Measurements from ENCODE around the gene BTBD9. TPM values are rescaled to one million over a fixed set of nuclear protein-coding genes. Genes with fewer than 3 reads are reported as not detected.

The BTBD9 gene
- total RNA-seq, 2 experiments from 2014 or later: 6.2 to 6.4 TPM

DNA sequence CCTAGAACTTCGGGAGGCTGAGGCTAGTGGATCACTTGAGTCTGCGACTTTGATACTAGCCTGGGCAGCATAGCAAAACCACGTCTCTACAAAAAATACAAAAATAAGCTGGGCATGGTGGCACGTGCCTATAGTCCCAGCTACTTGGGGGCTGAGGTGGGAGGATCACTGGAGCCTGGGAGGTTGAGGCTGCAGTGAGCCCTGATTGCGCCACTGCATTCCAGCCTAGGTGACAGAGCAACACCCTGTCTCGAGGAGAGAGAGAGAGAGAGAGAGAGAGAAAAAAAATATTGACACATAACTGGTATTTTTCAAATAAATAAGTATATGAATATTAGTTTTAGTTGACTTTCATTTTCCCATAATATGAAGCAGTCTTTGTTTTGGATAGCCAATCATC is 222.2 kb downstream of the BTBD9 start:
- TF ChIP-seq, protein P1, sequence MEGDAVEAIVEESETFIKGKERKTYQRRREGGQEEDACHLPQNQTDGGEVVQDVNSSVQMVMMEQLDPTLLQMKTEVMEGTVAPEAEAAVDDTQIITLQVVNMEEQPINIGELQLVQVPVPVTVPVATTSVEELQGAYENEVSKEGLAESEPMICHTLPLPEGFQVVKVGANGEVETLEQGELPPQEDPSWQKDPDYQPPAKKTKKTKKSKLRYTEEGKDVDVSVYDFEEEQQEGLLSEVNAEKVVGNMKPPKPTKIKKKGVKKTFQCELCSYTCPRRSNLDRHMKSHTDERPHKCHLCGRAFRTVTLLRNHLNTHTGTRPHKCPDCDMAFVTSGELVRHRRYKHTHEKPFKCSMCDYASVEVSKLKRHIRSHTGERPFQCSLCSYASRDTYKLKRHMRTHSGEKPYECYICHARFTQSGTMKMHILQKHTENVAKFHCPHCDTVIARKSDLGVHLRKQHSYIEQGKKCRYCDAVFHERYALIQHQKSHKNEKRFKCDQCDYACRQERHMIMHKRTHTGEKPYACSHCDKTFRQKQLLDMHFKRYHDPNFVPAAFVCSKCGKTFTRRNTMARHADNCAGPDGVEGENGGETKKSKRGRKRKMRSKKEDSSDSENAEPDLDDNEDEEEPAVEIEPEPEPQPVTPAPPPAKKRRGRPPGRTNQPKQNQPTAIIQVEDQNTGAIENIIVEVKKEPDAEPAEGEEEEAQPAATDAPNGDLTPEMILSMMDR (IDR thresholded peaks at IDR 0.05): no peak
- Mint-ChIP-seq H3K9me3 (no peaks in the 10 kb centered on the region), H3K36me3 (ENCODE audit: low read depth) (no peaks in the 10 kb centered on the region), H3K27me3 (no peaks in the 10 kb centered on the region), H3K4me3 (no peak overlapping the region), H3K27ac (no peak overlapping the region), H3K4me1 (ENCODE audit: low read depth) (peaks cover 6% of the 10 kb centered on the region)
- DNase-seq (no peak), ATAC-seq (no peak)
- CTCF ChIA-PET: no interaction called here
- POLR2A ChIA-PET: no interaction called here
- intact Hi-C loops (cut with micrococcal nuclease): no loop called here

DNA sequence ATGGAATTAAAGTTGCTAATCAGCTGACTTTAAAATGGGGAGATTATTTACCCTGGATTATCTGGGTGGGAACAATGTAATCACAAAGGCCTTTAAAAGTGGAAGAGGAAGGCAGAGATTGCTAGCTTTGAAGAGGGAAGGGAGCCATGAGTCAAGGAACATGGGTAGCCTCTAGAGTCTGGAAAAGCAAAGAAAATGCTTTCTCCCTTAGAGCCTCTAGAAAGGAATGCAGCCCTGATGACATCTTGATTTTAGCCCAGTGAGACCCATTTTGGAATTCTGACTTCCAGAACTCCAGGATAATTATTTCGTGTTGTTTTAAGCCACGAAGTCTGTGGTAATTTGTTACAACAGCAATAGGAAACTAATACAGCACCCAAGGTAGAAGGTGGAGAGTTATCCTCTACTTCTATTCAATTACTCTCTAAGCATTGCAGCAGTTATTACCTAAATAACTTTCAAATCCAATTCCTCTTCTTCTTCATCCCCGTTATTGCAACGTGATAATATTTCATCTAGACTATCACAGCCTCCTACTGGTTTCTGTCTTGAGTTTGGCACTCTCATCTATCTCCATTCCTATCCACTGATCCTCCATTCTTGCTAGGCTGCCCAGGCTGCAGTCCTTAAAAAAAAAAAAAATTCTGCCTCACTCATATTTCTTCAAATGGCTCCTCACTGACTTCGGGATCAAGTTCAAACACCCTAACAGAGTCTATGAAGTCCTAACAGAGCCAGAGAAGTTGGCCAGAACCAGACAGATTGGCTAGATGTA is 224.3 kb downstream of the BTBD9 start:
- Mint-ChIP-seq H3K4me1 (ENCODE audit: low read depth) (peaks cover 6% of the 10 kb centered on the region), H3K27ac (no peak overlapping the region), H3K4me3 (no peak overlapping the region), H3K36me3 (ENCODE audit: low read depth) (no peaks in the 10 kb centered on the region), H3K9me3 (no peaks in the 10 kb centered on the region), H3K27me3 (no peaks in the 10 kb centered on the region)
- TF ChIP-seq, protein P1 (IDR thresholded peaks at IDR 0.05): no peak
- CTCF ChIA-PET: interaction anchor here (0.7 kb wide), 1 partner anchor 24 kb away, joined by 4 read pairs; no protein-coding TSS in a partner anchor
- POLR2A ChIA-PET: no interaction called here
- ATAC-seq: no peak
- intact Hi-C loops (cut with micrococcal nuclease): no loop called here
- no peak for DNase-seq

DNA sequence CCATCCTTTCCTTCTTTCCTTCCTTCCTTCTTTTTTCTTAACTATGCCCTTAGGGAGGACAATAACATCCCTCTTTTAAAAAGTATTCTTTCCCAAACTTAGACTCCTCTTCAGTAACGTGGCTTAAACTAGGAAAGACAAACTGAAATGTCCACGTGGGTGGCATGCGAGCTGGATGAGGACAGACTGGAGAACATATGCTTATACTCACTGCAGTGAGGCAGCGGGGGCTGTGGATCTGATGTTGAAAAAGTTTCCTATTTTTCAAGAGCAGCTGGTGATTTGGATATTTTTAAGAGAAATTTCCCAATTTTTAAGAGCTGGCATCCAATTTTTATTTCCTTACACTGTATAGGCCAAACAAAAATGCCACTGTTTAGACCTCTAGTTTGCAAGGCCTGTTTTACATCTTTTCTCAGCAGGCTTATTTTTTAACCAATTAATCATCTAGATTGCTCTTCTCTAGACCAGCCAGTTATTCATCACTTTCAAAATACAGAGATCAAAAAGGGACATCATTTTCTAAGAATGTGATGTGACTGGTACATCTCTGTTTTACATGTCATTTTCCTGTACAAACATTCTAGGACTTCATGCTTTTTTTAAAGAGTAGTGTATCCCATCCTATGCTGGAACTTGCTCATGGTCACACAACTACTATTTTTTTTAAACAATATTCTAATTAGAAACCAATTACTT is 226.5 kb downstream of the BTBD9 start:
- no peak overlapping the region for H3K27ac Mint-ChIP-seq
- POLR2A ChIA-PET: no interaction called here
- no peaks in the 10 kb centered on the region for H3K9me3 Mint-ChIP-seq
- no peak overlapping the region for H3K4me3 Mint-ChIP-seq
- no peaks in the 10 kb centered on the region for H3K36me3 Mint-ChIP-seq (ENCODE audit: low read depth)
- ATAC-seq: peak; percentile 60
- H3K27me3 Mint-ChIP-seq: no peaks in the 10 kb centered on the region
- DNase-seq: no peak
- TF ChIP-seq, protein P1 (IDR thresholded peaks at IDR 0.05): no peak
- intact Hi-C loops (cut with micrococcal nuclease): no loop called here
- CTCF ChIA-PET: no interaction called here
- H3K4me1 Mint-ChIP-seq (ENCODE audit: low read depth): peaks cover 6% of the 10 kb centered on the region

GRCh38 chr6:38407192-38407591 is 232.5 kb downstream of the BTBD9 start:
- H3K4me1 Mint-ChIP-seq (ENCODE audit: low read depth): peaks cover 14% of the 10 kb centered on the region
- ChIA-PET POLR2A (no interaction called here), CTCF (no interaction called here)
- H3K27ac Mint-ChIP-seq: no peak overlapping the region
- H3K4me3 Mint-ChIP-seq: no peak overlapping the region
- ATAC-seq: no peak
- intact Hi-C loops (cut with micrococcal nuclease): no loop called here
- no peaks in the 10 kb centered on the region for H3K9me3 Mint-ChIP-seq
- DNase-seq: no peak
- H3K27me3 Mint-ChIP-seq: no peaks in the 10 kb centered on the region
- H3K36me3 Mint-ChIP-seq (ENCODE audit: low read depth): no peaks in the 10 kb centered on the region
- TF ChIP-seq, protein P1 (IDR thresholded peaks at IDR 0.05): no peak

DNA sequence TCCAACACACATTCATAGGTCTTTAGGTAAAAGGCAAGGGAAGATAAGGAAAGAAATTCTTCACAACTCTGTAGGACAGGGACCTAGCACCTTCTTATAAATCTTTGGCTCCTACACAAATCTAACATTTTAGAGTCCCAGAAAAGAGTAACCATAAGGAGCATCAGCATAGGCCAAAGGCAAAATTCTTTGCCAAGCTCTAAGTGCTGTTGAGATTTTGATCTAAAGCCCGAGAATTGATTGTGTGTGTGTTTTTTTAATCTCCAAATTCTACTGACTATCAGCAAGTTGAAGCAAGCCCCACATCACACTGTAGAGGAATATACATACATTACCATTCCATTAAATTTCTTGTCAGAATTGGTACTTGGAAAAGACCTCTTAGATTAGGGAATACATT is 233.6 kb downstream of the BTBD9 start:
- intact Hi-C loops (cut with micrococcal nuclease): no loop called here
- ChIA-PET CTCF (interaction anchor here (1.3 kb wide), 1 partner anchor 615 kb away, joined by 4 read pairs; no protein-coding TSS in a partner anchor), POLR2A (no interaction called here)
- H3K4me1 Mint-ChIP-seq (ENCODE audit: low read depth): peaks cover 14% of the 10 kb centered on the region
- no peaks in the 10 kb centered on the region for H3K36me3 Mint-ChIP-seq (ENCODE audit: low read depth)
- no peaks in the 10 kb centered on the region for H3K9me3 Mint-ChIP-seq
- ATAC-seq (no peak), DNase-seq (no peak)
- H3K27ac Mint-ChIP-seq: no peak overlapping the region
- no peaks in the 10 kb centered on the region for H3K27me3 Mint-ChIP-seq
- no peak overlapping the region for H3K4me3 Mint-ChIP-seq
- TF ChIP-seq, protein P1 (IDR thresholded peaks at IDR 0.05): no peak
